Left ventricle myocardium inferior (tissue), 1 donor: ENCODE data around the gene TMEM87A. TPM values are rescaled to one million over a fixed set of nuclear protein-coding genes. Genes with fewer than 3 reads are reported as not detected.

Experiments
- DNase-seq: peaks from one replicate; pipeline ENCODE4 v3.0.0-alpha.2; 2020
- H3K27ac ChIP-seq: fragments of 200-600 bp; replicated peaks from 2 replicates; pipeline ENCODE4 v1.8.0; 2021
- H3K27me3 ChIP-seq: fragments of 200-600 bp; 2 replicates; pipeline ENCODE4 v1.8.0; 2021; ENCODE audit warnings: low read depth
- H3K36me3 ChIP-seq: fragments of 200-600 bp; 2 replicates; pipeline ENCODE4 v1.8.0; 2021
- H3K4me1 ChIP-seq: fragments of 200-600 bp; 2 replicates; pipeline ENCODE4 v1.8.0; 2021
- H3K4me3 ChIP-seq: fragments of 200-600 bp; 2 replicates; pipeline ENCODE4 v1.8.0; 2021; ENCODE audit warnings: mild to moderate bottlenecking, moderate library complexity
- H3K9me3 ChIP-seq: fragments of 200-600 bp; replicated peaks from 2 replicates; pipeline ENCODE4 v1.8.0; 2021
- CTCF ChIP-seq: fragments of 200-600 bp; IDR thresholded peaks from 2 replicates; pipeline ENCODE4 v1.8.0; 2021; ENCODE audit warnings: antibody characterized with exemption, mild to moderate bottlenecking, borderline replicate concordance
- intact Hi-C: fragments of 100-400 bp; cut with micrococcal nuclease; formaldehyde crosslinking; loops from one replicate; pipeline ENCODE4 v1.11.0; 2022
- total RNA-seq: library from RNA; stranded (reverse); fragmentation: NEBNext Ultra II Directional; extraction: Animal tissue kit (Norgen Biotek cat#: 25700); gene quantifications from one replicate; pipeline ENCODE4 v1.2.1, GENCODE V29; 2021
- donor health status: DM: no; HTN: yes; CAD: no; lungs with severe emphysema.

The TMEM87A gene
- total RNA-seq, 1 donor from 2014 or later = 16.4 TPM

GRCh38 chr15:42285034-42285433 is 11.8 kb upstream of the TMEM87A start:
- H3K36me3 ChIP-seq = peaks cover 78% of the 10 kb centered on the region
- intact Hi-C loops = no loop called here
- no peak for DNase-seq
- no peaks in the 10 kb centered on the region for H3K27me3 ChIP-seq
- no peak overlapping the region for H3K27ac ChIP-seq
- no peak for TF ChIP-seq CTCF
- no peaks in the 10 kb centered on the region for H3K9me3 ChIP-seq
- H3K4me3 ChIP-seq = no peak overlapping the region
- H3K4me1 ChIP-seq = no peaks in the 10 kb centered on the region

- no peak overlapping the region for H3K27ac ChIP-seq
- no peak for TF ChIP-seq CTCF
- H3K27me3 ChIP-seq = no peaks in the 10 kb centered on the region
- no peaks in the 10 kb centered on the region for H3K9me3 ChIP-seq
- no peak for DNase-seq
- no peak overlapping the region for H3K4me3 ChIP-seq
- peaks cover 79% of the 10 kb centered on the region for H3K36me3 ChIP-seq
- intact Hi-C loops = no loop called here
- H3K4me1 ChIP-seq = no peaks in the 10 kb centered on the region
Observed at GRCh38 chr15:42284551-42284950, 11.3 kb upstream of the TMEM87A start.

- H3K36me3 ChIP-seq = peaks cover 79% of the 10 kb centered on the region
- TF ChIP-seq CTCF = no peak
- no peaks in the 10 kb centered on the region for H3K4me1 ChIP-seq
- H3K4me3 ChIP-seq = no peak overlapping the region
- intact Hi-C loops = no loop called here
- H3K9me3 ChIP-seq = no peaks in the 10 kb centered on the region
- no peaks in the 10 kb centered on the region for H3K27me3 ChIP-seq
- no peak for DNase-seq
- H3K27ac ChIP-seq = no peak overlapping the region
Observed at GRCh38 chr15:42283671-42284070, 10.4 kb upstream of the TMEM87A start.

GRCh38 chr15:42282926-42283325 is 9.7 kb upstream of the TMEM87A start:
- no peak for DNase-seq
- no peak for TF ChIP-seq CTCF
- intact Hi-C loops = no loop called here
- H3K9me3 ChIP-seq = no peaks in the 10 kb centered on the region
- H3K36me3 ChIP-seq = peaks cover 79% of the 10 kb centered on the region
- H3K4me1 ChIP-seq = no peaks in the 10 kb centered on the region
- no peak overlapping the region for H3K4me3 ChIP-seq
- no peaks in the 10 kb centered on the region for H3K27me3 ChIP-seq
- no peak overlapping the region for H3K27ac ChIP-seq

GRCh38 chr15:42282344-42282743 is 9.1 kb upstream of the TMEM87A start:
- Histone ChIP-seq H3K4me1 (no peaks in the 10 kb centered on the region), H3K27ac (no peak overlapping the region), H3K36me3 (peaks cover 78% of the 10 kb centered on the region), H3K4me3 (no peak overlapping the region), H3K9me3 (no peaks in the 10 kb centered on the region), H3K27me3 (no peaks in the 10 kb centered on the region)
- TF ChIP-seq CTCF = no peak
- no peak for DNase-seq
- intact Hi-C loops = no loop called here
